GM23338 (cell line): Measurements from ENCODE around the gene EZH1. TPM values are rescaled to one million over a fixed set of nuclear protein-coding genes. Genes with fewer than 3 reads are reported as not detected.

Experiments used
- ATAC-seq: fragments of 200-7000 bp; cut with Tn5 transposase; 3 replicates; pipeline ENCODE4 v1.9.1; 2020
- DNase-seq: peaks from one replicate; pipeline ENCODE4 v3.0.0-alpha.2; 2015; ENCODE audit warnings: low spot score
- H2AFZ ChIP-seq: fragments of 200-600 bp; sonication (generic); 2 replicates; pipeline ENCODE4 v1.8.0; 2016; ENCODE audit warnings: antibody characterized with exemption, mild to moderate bottlenecking, moderate library complexity
- H3F3A ChIP-seq: fragments of 200-600 bp; sonication (generic); replicated peaks from 2 replicates; pipeline ENCODE4 v1.8.0; 2017; ENCODE audit warnings: antibody characterized with exemption, mixed run types, low read depth
- H3K27ac ChIP-seq: fragments of 200-600 bp; sonication (generic); 2 replicates; pipeline ENCODE4 v1.6.1; 2016; ENCODE audit warnings: low read depth
- H3K27me3 ChIP-seq: fragments of 200-600 bp; sonication (generic); 2 replicates; pipeline ENCODE4 v1.8.0; 2016; ENCODE audit warnings: mild to moderate bottlenecking, mixed run types, moderate library complexity; ENCODE audit not compliant: insufficient read depth
- H3K36me3 ChIP-seq: fragments of 200-600 bp; sonication (generic); 2 replicates; pipeline ENCODE4 v1.8.0; 2016; ENCODE audit warnings: mild to moderate bottlenecking; ENCODE audit not compliant: insufficient read depth
- H3K4me1 ChIP-seq: fragments of 200-600 bp; sonication (generic); 2 replicates; pipeline ENCODE4 v1.8.0; 2016; ENCODE audit warnings: mild to moderate bottlenecking, moderate library complexity; ENCODE audit not compliant: insufficient read depth
- H3K4me2 ChIP-seq: fragments of 200-600 bp; sonication (generic); 2 replicates; pipeline ENCODE4 v1.7.1; 2017; ENCODE audit warnings: mixed run types
- H3K4me3 ChIP-seq: fragments of 200-600 bp; sonication (generic); 2 replicates; pipeline ENCODE4 v1.6.1; 2016; ENCODE audit warnings: mixed run types
- H3K79me2 ChIP-seq: fragments of 200-600 bp; sonication (generic); replicated peaks from 2 replicates; pipeline ENCODE4 v1.8.0; 2017; ENCODE audit warnings: mild to moderate bottlenecking; ENCODE audit not compliant: insufficient read depth
- H3K9me2 ChIP-seq: fragments of 200-600 bp; sonication (generic); 2 replicates; pipeline ENCODE4 v1.8.0; 2017; ENCODE audit not compliant: insufficient read depth
- H4K20me1 ChIP-seq: fragments of 200-600 bp; sonication (generic); replicated peaks from 2 replicates; pipeline ENCODE4 v1.8.0; 2017; ENCODE audit warnings: mild to moderate bottlenecking; ENCODE audit not compliant: insufficient read depth
- H3K27ac Mint-ChIP-seq: 2 replicates; pipeline ENCODE4 v1.8.0; 2020; ENCODE audit warnings: inconsistent platforms, mild to moderate bottlenecking, moderate library complexity, mixed read lengths
- H3K27me3 Mint-ChIP-seq: 3 replicates; pipeline ENCODE4 v1.8.0; 2022; ENCODE audit warnings: low read depth, mild to moderate bottlenecking, moderate library complexity, mixed read lengths, inconsistent platforms; ENCODE audit not compliant: insufficient read depth, poor library complexity
- H3K36me3 Mint-ChIP-seq: 3 replicates; pipeline ENCODE4 v1.8.0; 2021; ENCODE audit warnings: low read depth, mild to moderate bottlenecking, inconsistent platforms, moderate library complexity, mixed read lengths
- H3K4me1 Mint-ChIP-seq: 3 replicates; pipeline ENCODE4 v1.8.0; 2020; ENCODE audit warnings: mild to moderate bottlenecking, inconsistent platforms, mixed read lengths
- H3K4me3 Mint-ChIP-seq: 3 replicates; pipeline ENCODE4 v1.8.0; 2021; ENCODE audit warnings: moderate library complexity, mild to moderate bottlenecking, inconsistent platforms, mixed read lengths
- H3K9me3 Mint-ChIP-seq: 3 replicates; pipeline ENCODE4 v1.8.0; 2020; ENCODE audit warnings: moderate library complexity, mild to moderate bottlenecking, inconsistent platforms, mixed read lengths
- CREB1 ChIP-seq: fragments of 250-450 bp; sonication (Bioruptor Pico); IDR thresholded peaks from 2 replicates; pipeline ENCODE4 v1.5.0; 2020; ENCODE audit warnings: low read depth, mild to moderate bottlenecking, moderate library complexity
- CTCF ChIP-seq, 2 experiments: fragments of 200-600 bp in 1 of 2; sonication (generic) in 1 of 2; conservative IDR thresholded peaks; 2 replicates each; pipeline versions ENCODE4 v1.5.1 to v1.6.1; 2016 to 2017; ENCODE audit warnings: antibody characterized with exemption in 2 of 2, low read depth in 2 of 2, mild to moderate bottlenecking in 2 of 2, moderate library complexity in 1 of 2
- ETS1 ChIP-seq: IDR thresholded peaks from 2 replicates; pipeline ENCODE4 v1.6.1; 2016; ENCODE audit warnings: antibody characterized with exemption
- EZH2phosphoT487 ChIP-seq: fragments of 200-600 bp; sonication (generic); IDR thresholded peaks from one replicate; pipeline ENCODE4 v1.8.1; 2018; ENCODE audit warnings: antibody characterized with exemption; ENCODE audit not compliant: unreplicated experiment
- JUNB ChIP-seq: IDR thresholded peaks from one replicate; pipeline ENCODE4 v1.6.1; 2016; ENCODE audit warnings: antibody characterized with exemption; ENCODE audit not compliant: unreplicated experiment
- NANOG ChIP-seq: IDR thresholded peaks from 2 replicates; pipeline ENCODE4 v1.6.1; 2016; ENCODE audit warnings: antibody characterized with exemption, borderline replicate concordance
- POLR2AphosphoS5 ChIP-seq: IDR thresholded peaks from 2 replicates; pipeline ENCODE4 v1.6.1; 2016; ENCODE audit warnings: antibody characterized with exemption, low read depth
- REST ChIP-seq: IDR thresholded peaks from one replicate; pipeline ENCODE4 v1.6.1; 2018; ENCODE audit warnings: antibody characterized with exemption; ENCODE audit not compliant: unreplicated experiment
- STAT1 ChIP-seq: IDR thresholded peaks from one replicate; pipeline ENCODE4 v1.6.1; 2016; ENCODE audit warnings: antibody characterized with exemption; ENCODE audit not compliant: unreplicated experiment
- polyA plus RNA-seq: library from polyadenylated mRNA; unstranded; fragments of >200 nt; fragmentation: Nextera tagmentation; extraction: Ambion mirVana; gene quantifications from 2 replicates; pipeline ENCODE4 v1.2.1, GENCODE V29; 2016
- total RNA-seq: library from RNA; depleted of rRNA; stranded (reverse); fragments of >200 nt; shearing (Covaris generic); gene quantifications from 2 replicates; pipeline ENCODE4 v1.2.3, GENCODE V29; 2014
- TF ChIP-seq, protein P1 (sequence below): fragments of 250-450 bp; sonication (Bioruptor Pico); IDR thresholded peaks from 2 replicates; pipeline ENCODE4 v1.5.0; 2020; ENCODE audit warnings: mild to moderate bottlenecking, moderate library complexity

EZH1 gene
- total and polyA plus RNA-seq, 2 experiments from 2014 or later = 16.9 to 18.0 TPM

DNA sequence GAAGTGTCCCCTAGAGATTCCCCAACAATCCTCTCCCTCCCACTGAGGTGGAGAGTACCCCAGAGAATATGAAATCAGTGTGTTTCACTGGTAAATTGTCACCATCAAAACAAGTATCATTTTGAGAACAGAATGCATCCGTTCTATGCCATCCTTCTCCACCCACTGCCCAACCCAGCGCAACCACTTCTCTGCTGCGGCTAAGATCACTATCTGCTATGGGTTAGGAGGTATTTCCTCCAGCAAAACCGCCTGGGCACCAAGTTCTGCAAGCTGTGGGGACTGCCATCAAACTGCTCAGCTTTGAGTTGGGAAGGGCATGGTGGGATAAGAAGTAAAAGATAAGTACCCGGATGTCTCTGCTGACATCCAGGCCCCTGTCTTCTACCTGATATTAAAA is 38.1 kb downstream of the EZH1 start (continued):
- TF ChIP-seq, protein P1, sequence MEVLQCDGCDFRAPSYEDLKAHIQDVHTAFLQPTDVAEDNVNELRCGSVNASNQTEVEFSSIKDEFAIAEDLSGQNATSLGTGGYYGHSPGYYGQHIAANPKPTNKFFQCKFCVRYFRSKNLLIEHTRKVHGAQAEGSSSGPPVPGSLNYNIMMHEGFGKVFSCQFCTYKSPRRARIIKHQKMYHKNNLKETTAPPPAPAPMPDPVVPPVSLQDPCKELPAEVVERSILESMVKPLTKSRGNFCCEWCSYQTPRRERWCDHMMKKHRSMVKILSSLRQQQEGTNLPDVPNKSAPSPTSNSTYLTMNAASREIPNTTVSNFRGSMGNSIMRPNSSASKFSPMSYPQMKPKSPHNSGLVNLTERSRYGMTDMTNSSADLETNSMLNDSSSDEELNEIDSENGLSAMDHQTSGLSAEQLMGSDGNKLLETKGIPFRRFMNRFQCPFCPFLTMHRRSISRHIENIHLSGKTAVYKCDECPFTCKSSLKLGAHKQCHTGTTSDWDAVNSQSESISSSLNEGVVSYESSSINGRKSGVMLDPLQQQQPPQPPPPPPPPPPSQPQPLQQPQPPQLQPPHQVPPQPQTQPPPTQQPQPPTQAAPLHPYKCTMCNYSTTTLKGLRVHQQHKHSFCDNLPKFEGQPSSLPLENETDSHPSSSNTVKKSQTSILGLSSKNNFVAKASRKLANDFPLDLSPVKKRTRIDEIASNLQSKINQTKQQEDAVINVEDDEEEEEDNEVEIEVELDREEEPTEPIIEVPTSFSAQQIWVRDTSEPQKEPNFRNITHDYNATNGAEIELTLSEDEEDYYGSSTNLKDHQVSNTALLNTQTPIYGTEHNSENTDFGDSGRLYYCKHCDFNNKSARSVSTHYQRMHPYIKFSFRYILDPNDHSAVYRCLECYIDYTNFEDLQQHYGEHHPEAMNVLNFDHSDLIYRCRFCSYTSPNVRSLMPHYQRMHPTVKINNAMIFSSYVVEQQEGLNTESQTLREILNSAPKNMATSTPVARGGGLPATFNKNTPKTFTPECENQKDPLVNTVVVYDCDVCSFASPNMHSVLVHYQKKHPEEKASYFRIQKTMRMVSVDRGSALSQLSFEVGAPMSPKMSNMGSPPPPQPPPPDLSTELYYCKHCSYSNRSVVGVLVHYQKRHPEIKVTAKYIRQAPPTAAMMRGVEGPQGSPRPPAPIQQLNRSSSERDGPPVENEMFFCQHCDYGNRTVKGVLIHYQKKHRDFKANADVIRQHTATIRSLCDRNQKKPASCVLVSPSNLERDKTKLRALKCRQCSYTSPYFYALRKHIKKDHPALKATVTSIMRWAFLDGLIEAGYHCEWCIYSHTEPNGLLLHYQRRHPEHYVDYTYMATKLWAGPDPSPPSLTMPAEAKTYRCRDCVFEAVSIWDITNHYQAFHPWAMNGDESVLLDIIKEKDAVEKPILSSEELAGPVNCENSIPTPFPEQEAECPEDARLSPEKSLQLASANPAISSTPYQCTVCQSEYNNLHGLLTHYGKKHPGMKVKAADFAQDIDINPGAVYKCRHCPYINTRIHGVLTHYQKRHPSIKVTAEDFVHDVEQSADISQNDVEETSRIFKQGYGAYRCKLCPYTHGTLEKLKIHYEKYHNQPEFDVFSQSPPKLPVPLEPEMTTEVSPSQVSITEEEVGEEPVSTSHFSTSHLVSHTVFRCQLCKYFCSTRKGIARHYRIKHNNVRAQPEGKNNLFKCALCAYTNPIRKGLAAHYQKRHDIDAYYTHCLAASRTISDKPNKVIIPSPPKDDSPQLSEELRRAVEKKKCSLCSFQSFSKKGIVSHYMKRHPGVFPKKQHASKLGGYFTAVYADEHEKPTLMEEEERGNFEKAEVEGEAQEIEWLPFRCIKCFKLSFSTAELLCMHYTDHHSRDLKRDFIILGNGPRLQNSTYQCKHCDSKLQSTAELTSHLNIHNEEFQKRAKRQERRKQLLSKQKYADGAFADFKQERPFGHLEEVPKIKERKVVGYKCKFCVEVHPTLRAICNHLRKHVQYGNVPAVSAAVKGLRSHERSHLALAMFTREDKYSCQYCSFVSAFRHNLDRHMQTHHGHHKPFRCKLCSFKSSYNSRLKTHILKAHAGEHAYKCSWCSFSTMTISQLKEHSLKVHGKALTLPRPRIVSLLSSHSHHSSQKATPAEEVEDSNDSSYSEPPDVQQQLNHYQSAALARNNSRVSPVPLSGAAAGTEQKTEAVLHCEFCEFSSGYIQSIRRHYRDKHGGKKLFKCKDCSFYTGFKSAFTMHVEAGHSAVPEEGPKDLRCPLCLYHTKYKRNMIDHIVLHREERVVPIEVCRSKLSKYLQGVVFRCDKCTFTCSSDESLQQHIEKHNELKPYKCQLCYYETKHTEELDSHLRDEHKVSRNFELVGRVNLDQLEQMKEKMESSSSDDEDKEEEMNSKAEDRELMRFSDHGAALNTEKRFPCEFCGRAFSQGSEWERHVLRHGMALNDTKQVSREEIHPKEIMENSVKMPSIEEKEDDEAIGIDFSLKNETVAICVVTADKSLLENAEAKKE = no peak

GRCh38 chr17:42704837-42705494 is 39.9 kb downstream of the EZH1 start:
- H3K36me3 Mint-ChIP-seq = peaks cover 39% of the 10 kb centered on the region
- DNase-seq (no peak), ATAC-seq (no peak)
- TF ChIP-seq CREB1 = no peak
- TF ChIP-seq JUNB = no peak
- no peak for TF ChIP-seq NANOG
- no peak for TF ChIP-seq EZH2phosphoT487
- no peak for TF ChIP-seq REST
- TF ChIP-seq STAT1 = no peak
- TF ChIP-seq ETS1 = no peak
- no peak for TF ChIP-seq CTCF (conservative IDR thresholded peaks at IDR 0.05; ENCODE audit: low read depth in 2 of 2)
- no peak for TF ChIP-seq POLR2AphosphoS5
- Histone ChIP-seq H3K4me1 (no peaks in the 10 kb centered on the region), H3K4me3 (no peak overlapping the region), H3K36me3 (peaks cover 6% of the 10 kb centered on the region; the same call in 1 of the 2 replicates), H3K9me2 (no peaks in the 10 kb centered on the region), H3F3A (no peaks in the 10 kb centered on the region), H2AFZ (no peak overlapping the region), H4K20me1 (0 out of 2 replicates have a peak, but pooled peaks cover 6% of the 10 kb centered on the region), H3K27me3 (no peaks in the 10 kb centered on the region), H3K4me2 (no peak overlapping the region), H3K79me2 (no peaks in the 10 kb centered on the region), H3K27ac (no peak overlapping the region)
- H3K4me1 Mint-ChIP-seq = no peaks in the 10 kb centered on the region
- H3K4me3 Mint-ChIP-seq = no peak overlapping the region
- no peak overlapping the region for H3K27ac Mint-ChIP-seq
- no peaks in the 10 kb centered on the region; the same call in 2 of the 3 replicates for H3K9me3 Mint-ChIP-seq
- no peaks in the 10 kb centered on the region for H3K27me3 Mint-ChIP-seq
